Measurements from ENCODE around the gene ZNF431. TPM values are rescaled to one million over a fixed set of nuclear protein-coding genes. Genes with fewer than 3 reads are reported as not detected.

ZNF431 gene
- total and polyA plus RNA-seq, 2 of the 8 experiments (the other 6 are each of a cell fraction or from before 2014, with no cell fraction given): 6.7 to 43.2 TPM

GRCh38 chr19:21147540-21147939 lies 5.7 kb downstream of the ZNF431 start:
- FAIRE-seq (no peak), DNase-seq (ENCODE audit: low read depth in 1 of 2, low spot score in 2 of 2) (no peak)
- H3K79me1 ChIP-seq (ENCODE audit: low read depth, low read length): 0 out of 2 replicates have a peak, but pooled peaks cover 2% of the 10 kb centered on the region
- no peak overlapping the region for H3K27ac ChIP-seq (ENCODE audit: low read depth, low read length)
- no peak overlapping the region for H3K9ac ChIP-seq (replicated peaks in 1 of 4; ENCODE audit: extremely low read depth in 1 of 4, low read depth in 3 of 4, low read length in 3 of 4)
- WGBS, 2 experiments (ENCODE audit: extremely low coverage in 1 of 2, insufficient coverage in 1 of 2, insufficient read length in 1 of 2, insufficient replicate concordance in 2 of 2, low coverage in 1 of 2, low lambda C conversion rate in 2 of 2, missing lambda C conversion rate in 1 of 2): 100% methylated on average over 1 of the region's 1 CpG; no CpG with 5 or more reads in 1 of the 2 experiments
- no peak overlapping the region for H4K8ac ChIP-seq (ENCODE audit: extremely low read depth, insufficient read depth, low read length)
- H2BK15ac ChIP-seq (ENCODE audit: low read length): no peak overlapping the region
- peaks cover 13 to 90% (median 60%) of the 10 kb centered on the region in 4 experiments for H3K36me3 ChIP-seq (ENCODE audit: control insufficient read depth in 2 of 4, insufficient read depth in 4 of 4, low read length in 3 of 4)
- no peak overlapping the region for H3K4me2 ChIP-seq (ENCODE audit: insufficient read depth in 1 of 2, low read depth in 2 of 2, low read length in 2 of 2)
- H3K4me3 ChIP-seq (ENCODE audit: extremely low read depth in 1 of 4, insufficient read depth in 2 of 4, low read depth in 3 of 4, low read length in 4 of 4): no peak overlapping the region
- no peak overlapping the region for H2BK20ac ChIP-seq (ENCODE audit: low read length)
- H3K9me3 ChIP-seq (ENCODE audit: insufficient read depth in 2 of 2, low read depth in 1 of 2, low read length in 1 of 2): peaks cover 20 to 24% of the 10 kb centered on the region in 2 experiments
- no peak overlapping the region for H2BK120ac ChIP-seq (replicated peaks; ENCODE audit: low read depth, low read length)
- ChIA-PET POLR2A (ENCODE audit: partially characterized antibody) (interaction anchor here (1.1 kb wide), 1 partner anchor 12 kb away, joined by 3 read pairs; no protein-coding TSS in a partner anchor), CTCF (ENCODE audit: partially characterized antibody) (no interaction called here)
- peaks cover 0 to 53% of the 10 kb centered on the region in 2 experiments; a peak in 2 of 4 replicates for H3K79me2 ChIP-seq (ENCODE audit: control insufficient read depth in 1 of 2, insufficient read depth in 2 of 2, low read length in 2 of 2)
- no peaks in the 10 kb centered on the region for H4K20me1 ChIP-seq (replicated peaks in 1 of 2; ENCODE audit: control insufficient read depth in 1 of 2, insufficient read depth in 2 of 2, low read length in 2 of 2)
- H3K14ac ChIP-seq (ENCODE audit: insufficient read length): no peak overlapping the region
- no peak overlapping the region for H3K23ac ChIP-seq (ENCODE audit: insufficient read length)
- H4K91ac ChIP-seq (replicated peaks; ENCODE audit: insufficient read length, low read length): no peak overlapping the region
- H3K4ac ChIP-seq (replicated peaks; ENCODE audit: insufficient read length, low read depth, low read length): no peak overlapping the region
- no peak overlapping the region for H4K5ac ChIP-seq (ENCODE audit: insufficient read length, low read depth, low read length)
- no peak overlapping the region for H2BK12ac ChIP-seq (ENCODE audit: low read depth, low read length)
- no peaks in the 10 kb centered on the region; a peak in 1 of 7 replicates for H3K4me1 ChIP-seq (replicated peaks in 1 of 4; ENCODE audit: control insufficient read depth in 3 of 4, insufficient read depth in 4 of 4, low read length in 3 of 4)
- H3K23me2 ChIP-seq (ENCODE audit: low read depth, low read length): no peaks in the 10 kb centered on the region
- no peak overlapping the region for H2AK5ac ChIP-seq (ENCODE audit: low read depth, low read length)
- no peak overlapping the region for H3K18ac ChIP-seq (ENCODE audit: extremely low read depth, low read length)
- H3K56ac ChIP-seq (replicated peaks; ENCODE audit: insufficient read length, low read depth, low read length): no peak overlapping the region
- no peak overlapping the region for H2BK5ac ChIP-seq (ENCODE audit: low read depth, low read length)
- no peak overlapping the region for H2AFZ ChIP-seq (ENCODE audit: low read length)
- no peaks in the 10 kb centered on the region for H3K27me3 ChIP-seq (replicated peaks in 1 of 4; ENCODE audit: control insufficient read depth in 3 of 4, extremely low read depth in 1 of 4, insufficient read depth in 3 of 4, low read length in 3 of 4)
- TF ChIP-seq EZH2 (IDR thresholded peaks at IDR 0.05; ENCODE audit: low read depth, low read length, severe bottlenecking) (no peak), RNF2 (IDR thresholded peaks at IDR 0.05; ENCODE audit: borderline replicate concordance, low read depth, low read length, missing control alignments, poor library complexity, severe bottlenecking) (no peak), RAD21 (IDR thresholded peaks at IDR 0.05 in 1 of 2, conservative IDR thresholded peaks at IDR 0.05 in 1 of 2; ENCODE audit: low read depth in 2 of 2, low read length in 2 of 2) (no peak), CREB1 (IDR thresholded peaks at IDR 0.05) (no peak), TEAD4 (IDR thresholded peaks at IDR 0.05; ENCODE audit: low read depth, low read length) (no peak), BACH1 (IDR thresholded peaks at IDR 0.05; ENCODE audit: low read length) (no peak), ATF3 (IDR thresholded peaks at IDR 0.05; ENCODE audit: insufficient read depth, low read depth, low read length) (no peak), SRF (IDR thresholded peaks at IDR 0.05; ENCODE audit: low read depth, low read length) (no peak), TCF12 (IDR thresholded peaks at IDR 0.05; ENCODE audit: low read depth, low read length) (no peak), NANOG (IDR thresholded peaks at IDR 0.05; ENCODE audit: insufficient read depth, low read depth, low read length, poor library complexity, severe bottlenecking) (no peak), FOSL1 (IDR thresholded peaks at IDR 0.05; ENCODE audit: insufficient read depth, low read depth, low read length) (no peak), SP2 (IDR thresholded peaks at IDR 0.05; ENCODE audit: low read length) (no peak), RFX5 (IDR thresholded peaks at IDR 0.05; ENCODE audit: borderline replicate concordance, low read depth, low read length) (no peak)
